Measurements from ENCODE around the gene GNB1. TPM values are rescaled to one million over a fixed set of nuclear protein-coding genes. Genes with fewer than 3 reads are reported as not detected.

The GNB1 gene
- total and polyA plus RNA-seq, 9 donors = 52.3 to 216 (median 178) TPM

DNA sequence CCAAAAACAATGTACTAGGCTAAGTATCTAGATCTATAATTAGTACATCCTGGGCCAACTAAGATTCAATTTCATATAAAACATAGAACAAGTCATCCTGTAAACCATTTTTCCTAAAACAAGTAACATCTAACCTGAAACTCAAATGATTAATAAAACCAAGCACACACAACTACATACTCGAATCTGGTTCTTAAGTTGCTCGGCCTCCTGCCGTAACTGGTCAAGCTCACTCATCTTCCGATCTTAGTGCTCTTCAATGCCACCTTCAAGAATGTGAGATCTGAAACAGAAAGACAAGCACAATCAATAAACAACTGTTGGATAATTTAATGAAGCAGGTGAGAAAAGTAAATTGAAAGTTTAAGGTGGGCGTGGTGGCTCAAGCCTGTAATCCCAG lies 65.7 kb downstream of the GNB1 start:
- Histone ChIP-seq H3K36me3 (ENCODE audit: control insufficient read depth, insufficient read depth, low read length) (peaks cover 26% of the 10 kb centered on the region), H3K9me3 (replicated peaks; ENCODE audit: control insufficient read depth, low read depth, low read length) (no peaks in the 10 kb centered on the region), H3K4me1 (ENCODE audit: control insufficient read depth, insufficient read depth, low read length) (peaks cover 7% of the 10 kb centered on the region), H3K27ac (ENCODE audit: low read length) (no peak overlapping the region), H3K27me3 (ENCODE audit: control insufficient read depth, insufficient read depth, low read length) (no peaks in the 10 kb centered on the region), H3K4me3 (ENCODE audit: low read length) (no peak overlapping the region)
- DNase-seq = no peak
- 100% methylated on average over 1 of the region's 5 CpGs for WGBS (ENCODE audit: insufficient coverage)

DNA sequence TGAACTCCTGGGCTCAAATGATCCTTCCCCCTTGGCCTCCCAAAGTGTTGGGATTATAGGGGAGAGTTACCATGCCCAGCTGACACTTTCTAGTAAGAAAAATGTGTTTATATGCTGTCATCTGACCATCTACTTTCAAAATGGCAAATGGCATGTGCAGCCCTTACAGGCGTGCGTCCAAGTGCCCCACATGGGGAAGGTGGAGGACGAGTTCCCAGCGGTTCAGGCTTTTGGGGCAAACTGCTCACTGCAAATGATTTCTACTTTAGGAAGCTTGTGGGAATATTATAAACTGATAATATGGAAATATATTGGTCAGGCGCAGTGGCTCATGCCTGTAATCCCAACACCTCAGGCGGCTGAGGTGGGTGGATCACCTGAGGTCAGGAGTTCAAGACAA lies 71.1 kb downstream of the GNB1 start:
- no peak overlapping the region for H3K27ac ChIP-seq (ENCODE audit: low read length)
- H3K9me3 ChIP-seq (replicated peaks; ENCODE audit: control insufficient read depth, low read depth, low read length) = no peaks in the 10 kb centered on the region
- H3K4me1 ChIP-seq (ENCODE audit: control insufficient read depth, insufficient read depth, low read length) = no peaks in the 10 kb centered on the region
- no peak for DNase-seq
- 86% methylated on average over 5 of the region's 6 CpGs for WGBS (ENCODE audit: insufficient coverage)
- H3K36me3 ChIP-seq (ENCODE audit: control insufficient read depth, insufficient read depth, low read length) = peaks cover 56% of the 10 kb centered on the region
- H3K4me3 ChIP-seq (ENCODE audit: low read length) = no peak overlapping the region
- no peaks in the 10 kb centered on the region for H3K27me3 ChIP-seq (ENCODE audit: control insufficient read depth, insufficient read depth, low read length)

DNA sequence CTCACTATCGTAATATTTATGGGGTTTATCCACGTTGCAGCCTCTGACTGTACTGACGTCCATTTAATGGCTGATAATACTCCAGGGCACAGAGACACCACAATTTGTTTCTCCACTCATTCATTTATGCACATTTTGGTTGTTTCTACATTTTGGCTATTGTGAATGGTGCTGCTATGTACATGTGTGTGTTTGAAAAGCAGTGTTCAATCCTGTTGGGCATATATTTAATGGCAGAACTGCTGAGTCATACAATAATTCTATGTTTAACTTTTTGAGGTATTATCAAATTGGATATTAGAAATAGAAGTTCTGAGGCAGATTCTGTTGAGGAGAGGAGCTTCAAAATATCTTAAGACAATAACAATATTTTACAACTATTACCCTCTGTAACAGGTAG lies 73.7 kb downstream of the GNB1 start:
- WGBS (ENCODE audit: insufficient coverage) = no CpG with 5 or more reads among the region's 3 CpGs
- no peak for DNase-seq
- H3K27me3 ChIP-seq (ENCODE audit: control insufficient read depth, insufficient read depth, low read length) = no peaks in the 10 kb centered on the region
- no peaks in the 10 kb centered on the region for H3K9me3 ChIP-seq (replicated peaks; ENCODE audit: control insufficient read depth, low read depth, low read length)
- no peak overlapping the region for H3K27ac ChIP-seq (ENCODE audit: low read length)
- H3K4me1 ChIP-seq (ENCODE audit: control insufficient read depth, insufficient read depth, low read length) = no peaks in the 10 kb centered on the region
- peaks cover 64% of the 10 kb centered on the region for H3K36me3 ChIP-seq (ENCODE audit: control insufficient read depth, insufficient read depth, low read length)
- H3K4me3 ChIP-seq (ENCODE audit: low read length) = no peak overlapping the region

DNA sequence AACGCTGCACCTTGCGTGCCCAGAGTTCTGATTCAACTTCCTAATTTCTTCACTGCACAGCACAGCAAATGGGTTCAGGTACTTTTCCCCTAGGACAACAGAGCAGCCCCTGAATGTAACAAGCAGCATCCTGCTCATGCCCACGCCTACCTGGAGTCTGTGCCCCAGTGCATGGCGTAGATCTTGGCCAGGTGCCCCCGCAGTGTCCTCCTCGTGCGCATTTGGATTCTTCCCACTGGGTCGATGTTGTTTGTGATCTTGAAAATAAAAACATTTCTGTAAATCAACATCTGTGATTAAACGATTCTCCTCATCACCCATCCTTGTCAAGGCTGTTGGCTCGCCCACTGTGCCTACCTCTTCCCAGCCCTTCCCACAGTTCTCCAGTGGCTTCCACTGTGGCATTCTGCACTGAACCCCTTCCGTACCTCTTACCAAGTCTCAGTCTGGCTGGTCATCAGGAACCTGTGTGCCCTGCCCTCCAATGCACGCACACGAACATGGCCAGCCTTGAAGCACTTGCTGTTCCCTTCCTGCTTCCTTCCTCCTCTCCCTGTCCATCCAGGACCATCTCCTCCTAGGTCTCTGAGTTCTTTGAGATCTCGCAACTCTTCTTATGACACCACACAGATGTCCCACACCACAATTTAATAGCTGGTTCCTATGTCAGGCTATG lies 75.1 kb downstream of the GNB1 start:
- Histone ChIP-seq H3K36me3 (ENCODE audit: control insufficient read depth, insufficient read depth, low read length) (peaks cover 61% of the 10 kb centered on the region), H3K9me3 (replicated peaks; ENCODE audit: control insufficient read depth, low read depth, low read length) (no peaks in the 10 kb centered on the region), H3K27ac (ENCODE audit: low read length) (no peak overlapping the region), H3K4me1 (ENCODE audit: control insufficient read depth, insufficient read depth, low read length) (no peaks in the 10 kb centered on the region), H3K27me3 (ENCODE audit: control insufficient read depth, insufficient read depth, low read length) (no peaks in the 10 kb centered on the region), H3K4me3 (ENCODE audit: low read length) (no peak overlapping the region)
- DNase-seq = no peak
- WGBS (ENCODE audit: insufficient coverage) = 95% methylated on average over 6 of the region's 14 CpGs

DNA sequence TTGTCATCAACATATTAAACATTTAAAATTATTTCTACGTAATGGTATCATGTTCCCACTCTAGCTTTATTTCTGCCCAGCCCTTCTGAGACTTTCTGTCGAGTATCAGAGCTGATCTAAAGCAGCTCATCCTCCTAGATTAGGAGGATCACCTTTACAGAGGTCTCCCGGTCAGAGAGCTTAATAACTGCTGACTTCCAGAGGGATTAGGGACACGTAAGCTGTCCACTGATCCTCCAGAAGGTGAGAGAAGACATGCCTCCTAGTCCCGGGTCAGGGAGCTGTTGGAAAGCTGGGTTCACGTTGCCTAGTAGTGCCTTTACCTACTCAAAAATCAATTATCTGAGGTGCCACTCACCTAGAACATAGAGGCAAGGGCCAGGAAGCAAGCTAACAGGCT lies 81.4 kb downstream of the GNB1 start:
- Histone ChIP-seq H3K36me3 (ENCODE audit: control insufficient read depth, insufficient read depth, low read length) (peaks cover 54% of the 10 kb centered on the region), H3K9me3 (replicated peaks; ENCODE audit: control insufficient read depth, low read depth, low read length) (no peaks in the 10 kb centered on the region), H3K4me3 (ENCODE audit: low read length) (no peak overlapping the region), H3K27me3 (ENCODE audit: control insufficient read depth, insufficient read depth, low read length) (no peaks in the 10 kb centered on the region), H3K27ac (ENCODE audit: low read length) (no peak overlapping the region), H3K4me1 (ENCODE audit: control insufficient read depth, insufficient read depth, low read length) (no peaks in the 10 kb centered on the region)
- DNase-seq = no peak
- 82% methylated on average over 6 of the region's 6 CpGs for WGBS (ENCODE audit: insufficient coverage)

DNA sequence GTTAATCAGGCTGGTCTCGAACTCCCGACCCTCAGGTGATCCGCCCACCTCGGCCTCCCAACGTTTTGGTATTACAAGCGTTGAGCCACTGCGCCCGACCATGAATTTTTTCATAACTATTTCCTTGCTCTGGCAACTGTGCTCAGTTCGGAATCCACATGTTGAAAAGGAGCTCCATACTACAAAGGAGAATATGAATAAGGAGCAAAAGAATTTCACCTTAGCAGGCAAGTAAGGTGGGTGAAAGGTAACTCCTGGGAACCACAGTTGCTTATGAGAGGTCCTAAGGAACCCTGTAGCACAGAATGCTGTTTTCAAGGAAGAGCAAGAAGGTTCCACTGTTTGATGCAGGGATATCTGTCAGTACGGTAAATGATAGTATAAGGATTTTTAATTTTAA lies 82.7 kb downstream of the GNB1 start:
- no peak overlapping the region for H3K4me3 ChIP-seq (ENCODE audit: low read length)
- H3K4me1 ChIP-seq (ENCODE audit: control insufficient read depth, insufficient read depth, low read length) = no peaks in the 10 kb centered on the region
- no peak for DNase-seq
- peaks cover 55% of the 10 kb centered on the region for H3K36me3 ChIP-seq (ENCODE audit: control insufficient read depth, insufficient read depth, low read length)
- H3K27me3 ChIP-seq (ENCODE audit: control insufficient read depth, insufficient read depth, low read length) = no peaks in the 10 kb centered on the region
- no peak overlapping the region for H3K27ac ChIP-seq (ENCODE audit: low read length)
- no peaks in the 10 kb centered on the region for H3K9me3 ChIP-seq (replicated peaks; ENCODE audit: control insufficient read depth, low read depth, low read length)
- 86% methylated on average over 9 of the region's 10 CpGs for WGBS (ENCODE audit: insufficient coverage)

DNA sequence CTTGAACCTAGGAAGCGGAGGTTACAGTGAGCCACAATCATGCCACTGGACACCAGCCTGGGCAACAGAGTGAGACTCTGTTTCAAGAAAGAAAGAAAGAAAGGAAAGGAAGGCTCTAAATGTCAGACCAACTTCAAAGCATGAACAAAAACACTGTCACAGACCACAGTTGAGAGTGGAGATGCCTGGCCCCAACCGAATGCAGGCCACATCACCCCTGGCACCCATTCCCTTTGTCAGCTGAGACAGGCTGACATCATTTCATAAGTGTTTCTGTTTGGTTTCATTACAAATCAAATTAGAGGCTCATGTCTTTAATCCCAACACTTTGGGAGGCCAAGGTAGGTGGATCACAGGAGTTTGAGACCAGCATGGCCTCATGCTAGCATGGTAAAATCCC lies 84.0 kb downstream of the GNB1 start:
- H3K9me3 ChIP-seq (replicated peaks; ENCODE audit: control insufficient read depth, low read depth, low read length) = no peaks in the 10 kb centered on the region
- peaks cover 56% of the 10 kb centered on the region for H3K36me3 ChIP-seq (ENCODE audit: control insufficient read depth, insufficient read depth, low read length)
- no peak overlapping the region for H3K4me3 ChIP-seq (ENCODE audit: low read length)
- no peaks in the 10 kb centered on the region for H3K4me1 ChIP-seq (ENCODE audit: control insufficient read depth, insufficient read depth, low read length)
- H3K27ac ChIP-seq (ENCODE audit: low read length) = no peak overlapping the region
- WGBS (ENCODE audit: insufficient coverage) = 100% methylated on average over 1 of the region's 2 CpGs
- DNase-seq = no peak
- H3K27me3 ChIP-seq (ENCODE audit: control insufficient read depth, insufficient read depth, low read length) = no peaks in the 10 kb centered on the region

DNA sequence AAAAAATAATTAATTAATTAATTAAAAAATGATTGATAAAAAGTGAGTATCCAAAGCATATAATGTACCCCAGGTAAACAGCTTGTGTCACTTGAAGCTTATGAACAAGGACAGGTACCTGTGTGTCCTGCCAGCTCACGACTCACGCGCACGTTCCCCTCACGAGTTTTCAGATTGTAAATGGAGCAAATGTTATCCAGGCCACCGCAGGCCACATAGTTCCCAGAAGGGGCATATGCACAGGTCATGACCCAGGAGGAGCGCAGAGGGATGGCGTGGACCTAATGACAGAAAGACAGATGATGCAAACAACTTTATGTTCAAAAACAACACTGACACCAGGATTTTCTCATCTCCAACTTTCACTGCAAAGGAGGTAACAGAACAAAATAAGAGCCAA lies 86.6 kb downstream of the GNB1 start:
- H3K9me3 ChIP-seq (replicated peaks; ENCODE audit: control insufficient read depth, low read depth, low read length) = no peaks in the 10 kb centered on the region
- 95% methylated on average over 6 of the region's 8 CpGs for WGBS (ENCODE audit: insufficient coverage)
- H3K4me3 ChIP-seq (ENCODE audit: low read length) = no peak overlapping the region
- H3K27me3 ChIP-seq (ENCODE audit: control insufficient read depth, insufficient read depth, low read length) = no peaks in the 10 kb centered on the region
- peaks cover 57% of the 10 kb centered on the region for H3K36me3 ChIP-seq (ENCODE audit: control insufficient read depth, insufficient read depth, low read length)
- H3K4me1 ChIP-seq (ENCODE audit: control insufficient read depth, insufficient read depth, low read length) = no peaks in the 10 kb centered on the region
- H3K27ac ChIP-seq (ENCODE audit: low read length) = no peak overlapping the region
- no peak for DNase-seq

DNA sequence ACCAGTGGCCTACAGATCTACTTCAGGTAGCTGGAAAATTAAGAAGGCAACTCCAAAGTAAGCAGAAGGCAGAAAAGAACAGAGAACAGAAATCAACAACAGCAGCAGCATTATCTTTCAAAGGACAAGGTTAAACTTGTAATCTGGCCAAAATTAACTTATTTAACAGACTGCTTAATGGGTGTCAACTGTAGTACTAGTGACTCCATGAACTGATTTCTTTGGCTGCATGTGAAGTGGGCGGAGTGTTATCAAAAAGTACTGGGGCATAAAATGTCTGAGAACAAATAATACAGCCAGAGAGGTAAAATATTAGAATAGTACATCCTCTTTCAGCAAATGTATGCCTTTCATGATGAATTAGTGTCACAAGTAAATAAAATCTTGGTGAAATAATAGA lies 88.0 kb downstream of the GNB1 start:
- Histone ChIP-seq H3K36me3 (ENCODE audit: control insufficient read depth, insufficient read depth, low read length) (peaks cover 59% of the 10 kb centered on the region), H3K4me1 (ENCODE audit: control insufficient read depth, insufficient read depth, low read length) (no peaks in the 10 kb centered on the region)

DNA sequence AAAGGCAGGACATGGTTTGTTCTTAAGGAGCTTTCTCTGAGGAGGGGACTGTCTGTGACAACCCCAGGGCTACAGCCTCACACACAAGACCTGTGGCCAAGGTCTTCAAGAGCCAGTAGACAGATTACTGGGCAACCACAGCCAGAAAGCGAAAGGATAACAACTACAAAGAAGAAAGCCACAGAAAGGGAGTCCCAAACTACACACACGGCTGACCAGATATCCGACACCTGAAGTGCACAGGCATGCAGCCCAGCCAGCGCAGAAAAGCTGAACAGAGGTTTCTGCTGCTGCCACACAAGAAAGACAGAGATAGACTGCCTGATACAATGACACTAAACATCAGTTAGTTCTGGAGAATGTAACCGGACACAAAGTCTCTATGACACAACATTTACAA lies 91.2 kb downstream of the GNB1 start:
- Histone ChIP-seq H3K27me3 (ENCODE audit: control insufficient read depth, insufficient read depth, low read length) (no peaks in the 10 kb centered on the region), H3K4me3 (ENCODE audit: low read length) (no peak overlapping the region), H3K36me3 (ENCODE audit: control insufficient read depth, insufficient read depth, low read length) (peaks cover 72% of the 10 kb centered on the region), H3K4me1 (ENCODE audit: control insufficient read depth, insufficient read depth, low read length) (no peaks in the 10 kb centered on the region), H3K27ac (ENCODE audit: low read length) (no peak overlapping the region), H3K9me3 (replicated peaks; ENCODE audit: control insufficient read depth, low read depth, low read length) (no peaks in the 10 kb centered on the region)
- WGBS (ENCODE audit: insufficient coverage) = 100% methylated on average over 1 of the region's 5 CpGs
- no peak for DNase-seq

More for the DNA sequence above, 88.0 kb downstream of the GNB1 start:
- no peak overlapping the region for H3K27ac ChIP-seq (ENCODE audit: low read length)
- H3K27me3 ChIP-seq (ENCODE audit: control insufficient read depth, insufficient read depth, low read length) = no peaks in the 10 kb centered on the region
- no peak for DNase-seq
- no peak overlapping the region for H3K4me3 ChIP-seq (ENCODE audit: low read length)
- WGBS (ENCODE audit: insufficient coverage) = no CpG with 5 or more reads among the region's 1 CpG
- H3K9me3 ChIP-seq (replicated peaks; ENCODE audit: control insufficient read depth, low read depth, low read length) = no peaks in the 10 kb centered on the region
